Activated T-cell treated with anti-CD3 and anti-CD28 coated beads, Interleukin-2, amount 50 U/mL, for 24 hours (primary cell): Measurements from ENCODE around the gene KRTAP7-1.

Experiments used
- DNase-seq: peaks from one replicate; pipeline ENCODE4 v3.0.0-alpha.2; 2020
- H3K27ac Mint-ChIP-seq: 2 replicates; pipeline ENCODE4 v1.8.0; 2020; ENCODE audit warnings: mild to moderate bottlenecking, mixed read lengths
- H3K27me3 Mint-ChIP-seq: 2 replicates; pipeline ENCODE4 v1.8.0; 2020; ENCODE audit warnings: mixed read lengths
- H3K36me3 Mint-ChIP-seq: 2 replicates; pipeline ENCODE4 v1.8.0; 2020; ENCODE audit warnings: low read depth, mixed read lengths
- H3K4me1 Mint-ChIP-seq: 2 replicates; pipeline ENCODE4 v1.8.0; 2020; ENCODE audit warnings: low read depth, mixed read lengths
- H3K4me3 Mint-ChIP-seq: 2 replicates; pipeline ENCODE4 v1.8.0; 2020; ENCODE audit warnings: mild to moderate bottlenecking, moderate library complexity, mixed read lengths
- H3K9me3 Mint-ChIP-seq: 2 replicates; pipeline ENCODE4 v1.8.0; 2020; ENCODE audit warnings: mixed read lengths

KRTAP7-1 gene

GRCh38 chr21:30829659-30830058 lies at the start of gene KRTAP7-1:
KRTAP7-1 (minus strand) TSS chr21:30829759; CDS start chr21:30829698, 61 bp downstream.
- H3K36me3 Mint-ChIP-seq = no peaks in the 10 kb centered on the region
- no peaks in the 10 kb centered on the region for H3K9me3 Mint-ChIP-seq
- H3K4me1 Mint-ChIP-seq = no peaks in the 10 kb centered on the region
- H3K27ac Mint-ChIP-seq = no peak within 1 kb of the TSS
- H3K27me3 Mint-ChIP-seq = peaks cover 20% of the 10 kb centered on the region
- H3K4me3 Mint-ChIP-seq = no peak within 1 kb of the TSS
- no peak for DNase-seq

- Mint-ChIP-seq H3K27me3 (peaks cover 23% of the 10 kb centered on the region), H3K4me3 (no peak overlapping the region)
These were observed 45.0 kb upstream of the KRTAP7-1 start for GRCh38 chr21:30874526-30874925.

GRCh38 chr21:30847627-30848500 lies 18.3 kb upstream of the KRTAP7-1 start:
- H3K27me3 Mint-ChIP-seq = peaks cover 11% of the 10 kb centered on the region
- H3K4me3 Mint-ChIP-seq = no peak overlapping the region
- no peaks in the 10 kb centered on the region for H3K36me3 Mint-ChIP-seq
- H3K27ac Mint-ChIP-seq = no peak overlapping the region
- no peaks in the 10 kb centered on the region for H3K4me1 Mint-ChIP-seq
- no peak for DNase-seq
- no peaks in the 10 kb centered on the region for H3K9me3 Mint-ChIP-seq

More at GRCh38 chr21:30874526-30874925, 45.0 kb upstream of the KRTAP7-1 start:
- Mint-ChIP-seq H3K9me3 (peaks cover 2% of the 10 kb centered on the region), H3K36me3 (no peaks in the 10 kb centered on the region), H3K27ac (no peak overlapping the region), H3K4me1 (no peaks in the 10 kb centered on the region)
- no peak for DNase-seq

- DNase-seq = no peak
- H3K36me3 Mint-ChIP-seq = no peaks in the 10 kb centered on the region
- no peak overlapping the region for H3K27ac Mint-ChIP-seq
- H3K9me3 Mint-ChIP-seq = no peaks in the 10 kb centered on the region
- H3K4me3 Mint-ChIP-seq = no peak overlapping the region
- peaks cover 14% of the 10 kb centered on the region for H3K27me3 Mint-ChIP-seq
- H3K4me1 Mint-ChIP-seq = no peaks in the 10 kb centered on the region
These were observed 13.4 kb upstream of the KRTAP7-1 start for GRCh38 chr21:30842990-30843389.

- no peaks in the 10 kb centered on the region for H3K36me3 Mint-ChIP-seq
- peak; percentile 32 for DNase-seq
- H3K9me3 Mint-ChIP-seq = no peaks in the 10 kb centered on the region
- peaks cover 14% of the 10 kb centered on the region for H3K27me3 Mint-ChIP-seq
- H3K4me1 Mint-ChIP-seq = no peaks in the 10 kb centered on the region
- no peak overlapping the region for H3K4me3 Mint-ChIP-seq
- H3K27ac Mint-ChIP-seq = no peak overlapping the region
These were observed 9.7 kb upstream of the KRTAP7-1 start for GRCh38 chr21:30839304-30839703.

GRCh38 chr21:30838536-30838935 lies 9.0 kb upstream of the KRTAP7-1 start:
- no peaks in the 10 kb centered on the region for H3K9me3 Mint-ChIP-seq
- H3K36me3 Mint-ChIP-seq = no peaks in the 10 kb centered on the region
- peaks cover 17% of the 10 kb centered on the region for H3K27me3 Mint-ChIP-seq
- no peaks in the 10 kb centered on the region for H3K4me1 Mint-ChIP-seq
- no peak for DNase-seq
- no peak overlapping the region for H3K27ac Mint-ChIP-seq
- H3K4me3 Mint-ChIP-seq = no peak overlapping the region

GRCh38 chr21:30831194-30831765 lies 1.7 kb upstream of the KRTAP7-1 start:
- H3K36me3 Mint-ChIP-seq = no peaks in the 10 kb centered on the region
- H3K4me1 Mint-ChIP-seq = no peaks in the 10 kb centered on the region
- peaks cover 20% of the 10 kb centered on the region for H3K27me3 Mint-ChIP-seq
- no peak overlapping the region for H3K27ac Mint-ChIP-seq
- no peak for DNase-seq
- H3K9me3 Mint-ChIP-seq = no peaks in the 10 kb centered on the region
- H3K4me3 Mint-ChIP-seq = no peak overlapping the region

- no peak for DNase-seq
- Mint-ChIP-seq H3K9me3 (no peaks in the 10 kb centered on the region), H3K36me3 (no peaks in the 10 kb centered on the region), H3K27ac (no peak overlapping the region), H3K27me3 (peaks cover 25% of the 10 kb centered on the region), H3K4me3 (no peak overlapping the region), H3K4me1 (peaks cover 6% of the 10 kb centered on the region)
These were observed 10.5 kb downstream of the KRTAP7-1 start for GRCh38 chr21:30818837-30819610.

GRCh38 chr21:30813174-30813573 lies 16.4 kb downstream of the KRTAP7-1 start, which contains the start of gene KRTAP8-1:
KRTAP8-1 (minus strand) TSS chr21:30813274; CDS start chr21:30813220, 54 bp downstream.
- no peak for DNase-seq
- H3K27ac Mint-ChIP-seq = no peak within 1 kb of the TSS
- no peaks in the 10 kb centered on the region for H3K9me3 Mint-ChIP-seq
- no peak within 1 kb of the TSS for H3K4me3 Mint-ChIP-seq
- peaks cover under 1% of the 10 kb centered on the region for H3K4me1 Mint-ChIP-seq
- H3K27me3 Mint-ChIP-seq = peaks cover 31% of the 10 kb centered on the region
- H3K36me3 Mint-ChIP-seq = no peaks in the 10 kb centered on the region

GRCh38 chr21:30800605-30801004 lies 29.0 kb downstream of the KRTAP7-1 start:
- Mint-ChIP-seq H3K27me3 (peaks cover 20% of the 10 kb centered on the region), H3K4me1 (no peaks in the 10 kb centered on the region), H3K4me3 (no peak overlapping the region), H3K27ac (no peak overlapping the region), H3K36me3 (no peaks in the 10 kb centered on the region), H3K9me3 (no peaks in the 10 kb centered on the region)
- DNase-seq = no peak

GRCh38 chr21:30793581-30794314 lies 35.8 kb downstream of the KRTAP7-1 start:
- no peaks in the 10 kb centered on the region for H3K9me3 Mint-ChIP-seq
- no peaks in the 10 kb centered on the region for H3K36me3 Mint-ChIP-seq
- no peak overlapping the region for H3K27ac Mint-ChIP-seq
- DNase-seq = no peak
- H3K4me3 Mint-ChIP-seq = no peak overlapping the region
- no peaks in the 10 kb centered on the region for H3K4me1 Mint-ChIP-seq
- peaks cover 15% of the 10 kb centered on the region for H3K27me3 Mint-ChIP-seq

GRCh38 chr21:30779249-30779648 lies 50.3 kb downstream of the KRTAP7-1 start:
- H3K4me3 Mint-ChIP-seq = no peak overlapping the region
- no peak overlapping the region for H3K27ac Mint-ChIP-seq
- peaks cover 15% of the 10 kb centered on the region for H3K27me3 Mint-ChIP-seq
- no peak for DNase-seq
- H3K36me3 Mint-ChIP-seq = no peaks in the 10 kb centered on the region
- no peaks in the 10 kb centered on the region for H3K4me1 Mint-ChIP-seq
- peaks cover 4% of the 10 kb centered on the region for H3K9me3 Mint-ChIP-seq
